K562 (cell line): ENCODE data around the gene P2RX1. TPM values are rescaled to one million over a fixed set of nuclear protein-coding genes. Genes with fewer than 3 reads are reported as not detected.

ENCODE experiments used
- ATAC-seq: fragments of 200-7000 bp; cut with Tn5 transposase; 3 replicates; pipeline ENCODE4 v1.9.1; 2020; ENCODE audit warnings: moderate library complexity
- BruUV-seq: library from RNA; stranded (reverse); fragments of 400-500 nt; replicated peaks from 2 replicates; lab custom pipeline; 2021; lab: Mats Ljungman, UMichigan
- CTCF ChIA-PET: fragments of 300-600 bp; formaldehyde crosslinking; extraction: SDS; loops from one replicate; lab custom pipeline; 2021; ENCODE audit warnings: low intra/inter-chr PET ratio; lab: Yijun Ruan, JAX
- POLR2A ChIA-PET: fragments of 300-600, 350-650 bp; sonication (Branson Sonifier 250); formaldehyde crosslinking; extraction: SDS; loops from one replicate; lab custom pipeline; 2021; ENCODE audit warnings: antibody characterized with exemption, inconsistent platforms; lab: Yijun Ruan, JAX
- DNase-seq, 4 experiments: peaks; one replicate each; pipeline versions ENCODE4 v3.0.0 to v3.0.0-alpha.2; 2011 to 2018; ENCODE audit warnings: low spot score in 3 of 4, mixed read lengths in 3 of 4; ENCODE audit errors: extremely low read depth in 1 of 4
- FAIRE-seq: peaks from 2 replicates; lab custom pipeline; 2011; peaks lifted over from hg19 to GRCh38; lab: Jason Lieb, UNC
- H2AFZ ChIP-seq: 2 replicates; pipeline ENCODE4 v1.6.0; 2011; ENCODE audit warnings: low read depth, low read length, control low read depth, inconsistent platforms
- H3K27ac ChIP-seq: fragments of 200-600 bp; 3 replicates; pipeline ENCODE4 v1.8.0; 2011; ENCODE audit warnings: low read depth, mild to moderate bottlenecking, control low read depth, inconsistent platforms, low read length, moderate library complexity, mixed read lengths; ENCODE audit errors: extremely low read depth
- H3K27me3 ChIP-seq, 2 experiments: fragments of 300-600 bp in 1 of 2; 2 replicates in 1 of 2; 3 replicates in 1 of 2; pipeline versions ENCODE4 v1.6.0 to v1.8.0; 2011; ENCODE audit warnings: inconsistent platforms in 2 of 2, low read length in 2 of 2, mild to moderate bottlenecking in 1 of 2, mixed read lengths in 1 of 2, moderate library complexity in 1 of 2; ENCODE audit not compliant: control insufficient read depth in 2 of 2, insufficient read depth in 2 of 2
- H3K36me3 ChIP-seq: fragments of 300-600 bp; 3 replicates; pipeline ENCODE4 v1.8.0; 2011; ENCODE audit warnings: mild to moderate bottlenecking, low read length, inconsistent platforms; ENCODE audit not compliant: control insufficient read depth, insufficient read depth
- H3K4me1 ChIP-seq, 2 experiments: fragments of 200-600 bp in 1 of 2; replicated peaks in 1 of 2; 2 replicates in 1 of 2; 3 replicates in 1 of 2; pipeline versions ENCODE4 v1.5.1 to v1.8.0; 2011; ENCODE audit warnings: inconsistent platforms in 2 of 2, low read length in 2 of 2, mild to moderate bottlenecking in 1 of 2, mixed read lengths in 1 of 2, moderate library complexity in 1 of 2; ENCODE audit not compliant: control insufficient read depth in 2 of 2, insufficient read depth in 2 of 2
- H3K4me2 ChIP-seq: 2 replicates; pipeline ENCODE4 v1.6.1; 2011; ENCODE audit warnings: low read length, control low read depth, inconsistent platforms, mixed read lengths; ENCODE audit not compliant: insufficient read depth
- H3K4me3 ChIP-seq: fragments of 200-600 bp; sonication (generic), shearing (Covaris generic); 2 replicates; pipeline ENCODE4 v1.5.1; 2016; ENCODE audit warnings: control low read depth, inconsistent platforms
- H3K79me2 ChIP-seq: fragments of 200-600 bp; 3 replicates; pipeline ENCODE4 v1.8.0; 2011; ENCODE audit warnings: low read length, inconsistent platforms; ENCODE audit not compliant: control insufficient read depth, insufficient read depth
- H3K9ac ChIP-seq, 2 experiments: 2 replicates each; pipeline versions ENCODE4 v1.6.0 to v1.6.1; 2011; ENCODE audit warnings: low read depth in 2 of 2, low read length in 2 of 2, control low read depth in 1 of 2, inconsistent platforms in 1 of 2, mild to moderate bottlenecking in 1 of 2, mixed read lengths in 1 of 2; ENCODE audit not compliant: insufficient read depth in 1 of 2
- H3K9me1 ChIP-seq: one replicate; pipeline ENCODE4 v1.6.0; 2011; ENCODE audit warnings: inconsistent platforms, mild to moderate bottlenecking, low read length, moderate library complexity; ENCODE audit not compliant: control insufficient read depth, insufficient read depth
- H3K9me3 ChIP-seq: replicated peaks from 2 replicates; pipeline ENCODE4 v1.5.1; 2011; ENCODE audit warnings: low read depth, low read length, inconsistent platforms; ENCODE audit not compliant: control insufficient read depth, insufficient read depth
- H4K20me1 ChIP-seq: replicated peaks from 2 replicates; pipeline ENCODE4 v1.6.1; 2011; ENCODE audit warnings: low read length, inconsistent platforms, mixed read lengths; ENCODE audit not compliant: control insufficient read depth, insufficient read depth
- CXXC5 ChIP-seq: fragments of 250-450 bp; sonication (Bioruptor Pico); IDR thresholded peaks from 2 replicates; pipeline ENCODE4 v1.8.0; 2022; ENCODE audit warnings: inconsistent platforms, mild to moderate bottlenecking, moderate library complexity
- ELK3 ChIP-seq: fragments of 450-650 bp; formaldehyde crosslinking; IDR thresholded peaks from 2 replicates; pipeline ENCODE4 v1.4.0; 2020; ENCODE audit warnings: mild to moderate bottlenecking
- MAX ChIP-seq: sonication (generic); formaldehyde crosslinking; IDR thresholded peaks from 2 replicates; pipeline ENCODE4 v1.9.0; 2022; ENCODE audit warnings: mild to moderate bottlenecking, missing genetic modification reagents
- NFXL1 ChIP-seq: fragments of 450-650 bp; formaldehyde crosslinking; IDR thresholded peaks from 2 replicates; pipeline ENCODE4 v1.4.0; 2021; ENCODE audit warnings: mild to moderate bottlenecking
- SAP30 ChIP-seq: fragments of 200-600 bp; sonication (generic); IDR thresholded peaks from 2 replicates; pipeline ENCODE4 v1.6.1; 2012; ENCODE audit warnings: borderline replicate concordance, low read depth, mild to moderate bottlenecking, moderate library complexity, low read length, control low read depth, inconsistent platforms; ENCODE audit not compliant: insufficient read depth, poor library complexity, severe bottlenecking
- ZC3H11A ChIP-seq: IDR thresholded peaks from 2 replicates; pipeline ENCODE4 v1.6.1; 2012; ENCODE audit warnings: low read depth, low read length, improper control_type of control experiment
- ZNF436 ChIP-seq: fragments of 250-450, 450-650 bp; sonication (Bioruptor Pico); formaldehyde crosslinking; IDR thresholded peaks from 2 replicates; pipeline ENCODE4 v1.7.0; 2020; ENCODE audit warnings: mild to moderate bottlenecking
- WGBS: fragments of 100-300 bp; shearing (Covaris generic); methylation state at CpG from one replicate; pipeline ENCODE4 v1.1.6; 2016; ENCODE audit warnings: low coverage, mixed read lengths; ENCODE audit not compliant: insufficient coverage; ENCODE audit errors: missing lambda C conversion rate; 5-methylcytosine and 5-hydroxymethylcytosine counted together
- in situ Hi-C: fragments of 300-500 bp; cut with MboI; formaldehyde crosslinking; loops from 4 replicates; pipeline ENCODE4 v1.15.0; 2018; ENCODE audit warnings: inconsistent platforms, mixed read lengths
- intact Hi-C: fragments of 100-400 bp; cut with micrococcal nuclease; formaldehyde crosslinking; loops from 2 replicates; pipeline ENCODE4 v1.14.2; 2022
- polyA plus RNA-seq, 8 experiments: library from polyadenylated mRNA; depleted of rRNA in 4 of 8; stranded (reverse) in 5 of 8; unstranded in 3 of 8; fragments of >200 nt; fragmentation: Nextera tagmentation in 2 of 8; fragmentation: Illumina TruSeq in 1 of 8; extraction: Ambion mirVana in 2 of 8; extraction: Trizol in 1 of 8; gene quantifications; 2 replicates each; pipeline versions ENCODE4 v1.2.1 to v1.2.3, GENCODE V29; 2011 to 2014; ENCODE audit warnings: inconsistent platforms in 1 of 8, missing spikeins in 1 of 8
- total RNA-seq, 7 experiments: library from RNA; depleted of rRNA in 6 of 7; stranded (reverse); fragments of >200 nt in 6 of 7; fragmentation: Illumina TruSeq in 2 of 7; extraction: Trizol in 2 of 7; gene quantifications; 2 replicates each; pipeline versions ENCODE4 v1.2.1 to v1.2.3, GENCODE V29; 2011 to 2021; ENCODE audit warnings: low replicate concordance in 1 of 7

P2RX1 gene
- total and polyA plus RNA-seq, 9 of the 15 experiments (the other 6 are each of a cell fraction or from before 2014, with no cell fraction given) = 0.27 to 20.3 (median 10.3) TPM

- Histone ChIP-seq H3K27me3 (no peaks in the 10 kb centered on the region), H3K4me1 (peaks cover 17 to 36% of the 10 kb centered on the region in 2 experiments), H3K9me1 (no peaks in the 10 kb centered on the region), H3K9ac (no peak overlapping the region), H3K4me3 (no peak overlapping the region), H2AFZ (no peak overlapping the region), H3K9me3 (no peaks in the 10 kb centered on the region), H3K27ac (no peak overlapping the region), H4K20me1 (no peaks in the 10 kb centered on the region), H3K4me2 (no peak overlapping the region), H3K79me2 (peaks cover 21% of the 10 kb centered on the region), H3K36me3 (peaks cover 40% of the 10 kb centered on the region; the same call in 1 of the 3 replicates)
- POLR2A ChIA-PET = no interaction called here
- ATAC-seq (no peak), FAIRE-seq (no peak), DNase-seq (no peak)
- in situ Hi-C loops (no loop called here), intact Hi-C loops (no loop called here)
- CTCF ChIA-PET = no interaction called here
- TF ChIP-seq CXXC5 = no peak
- no peak for TF ChIP-seq ZNF436 (CRISPR knock-in tag)
- no peak for TF ChIP-seq SAP30
- no peak for TF ChIP-seq MAX (CRISPR knock-in tag)
- TF ChIP-seq NFXL1 (CRISPR knock-in tag) = no peak
- TF ChIP-seq ZC3H11A = no peak
- no peak for TF ChIP-seq ELK3
- no TSS peak for BruUV-seq
- 67% methylated on average over 6 of the region's 14 CpGs for WGBS
These were observed 31.0 kb downstream of the P2RX1 start for GRCh38 chr17:3885271-3885670.
